Endothelial cell of umbilical vein (primary cell): ENCODE data around the gene SIM1.

Experiments
- EZH2 ChIP-seq: IDR thresholded peaks from 2 replicates; pipeline ENCODE4 v1.6.1; 2012; ENCODE audit warnings: borderline replicate concordance, low read depth, mild to moderate bottlenecking, moderate library complexity, low read length, inconsistent platforms; ENCODE audit not compliant: severe bottlenecking
- TF ChIP-seq, protein P1 (sequence below), 2 donors: IDR thresholded peaks; 1 replicate in 1 of 2; 2 replicates in 1 of 2; pipeline ENCODE4 v1.5.1; 2011; ENCODE audit warnings: low read length in 2 of 2, mild to moderate bottlenecking in 2 of 2, moderate library complexity in 2 of 2, control low read depth in 1 of 2, inconsistent platforms in 1 of 2, low read depth in 1 of 2; ENCODE audit not compliant: insufficient read depth in 1 of 2; ENCODE audit errors: extremely low read depth in 1 of 2

DNA sequence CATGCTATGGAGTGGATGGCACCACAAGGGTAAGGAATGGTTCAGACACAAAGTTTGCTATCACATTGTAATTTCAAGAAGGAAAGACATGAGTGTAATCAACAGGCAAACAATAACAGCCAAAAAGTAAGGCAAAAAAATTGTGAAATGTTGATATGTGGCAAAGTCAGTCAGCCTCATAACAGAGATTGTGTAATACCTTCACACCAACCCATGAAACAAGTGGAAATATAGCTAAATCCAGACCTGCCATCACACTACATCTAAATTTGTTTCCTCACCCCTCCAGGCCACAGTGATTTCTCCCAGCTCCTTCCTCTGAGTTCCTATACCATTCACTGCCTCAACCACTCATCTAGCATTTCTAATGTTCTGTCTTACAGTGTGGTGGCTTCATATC, 37.3 kb downstream of the SIM1 start:
- TF ChIP-seq, protein P1, sequence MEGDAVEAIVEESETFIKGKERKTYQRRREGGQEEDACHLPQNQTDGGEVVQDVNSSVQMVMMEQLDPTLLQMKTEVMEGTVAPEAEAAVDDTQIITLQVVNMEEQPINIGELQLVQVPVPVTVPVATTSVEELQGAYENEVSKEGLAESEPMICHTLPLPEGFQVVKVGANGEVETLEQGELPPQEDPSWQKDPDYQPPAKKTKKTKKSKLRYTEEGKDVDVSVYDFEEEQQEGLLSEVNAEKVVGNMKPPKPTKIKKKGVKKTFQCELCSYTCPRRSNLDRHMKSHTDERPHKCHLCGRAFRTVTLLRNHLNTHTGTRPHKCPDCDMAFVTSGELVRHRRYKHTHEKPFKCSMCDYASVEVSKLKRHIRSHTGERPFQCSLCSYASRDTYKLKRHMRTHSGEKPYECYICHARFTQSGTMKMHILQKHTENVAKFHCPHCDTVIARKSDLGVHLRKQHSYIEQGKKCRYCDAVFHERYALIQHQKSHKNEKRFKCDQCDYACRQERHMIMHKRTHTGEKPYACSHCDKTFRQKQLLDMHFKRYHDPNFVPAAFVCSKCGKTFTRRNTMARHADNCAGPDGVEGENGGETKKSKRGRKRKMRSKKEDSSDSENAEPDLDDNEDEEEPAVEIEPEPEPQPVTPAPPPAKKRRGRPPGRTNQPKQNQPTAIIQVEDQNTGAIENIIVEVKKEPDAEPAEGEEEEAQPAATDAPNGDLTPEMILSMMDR (IDR thresholded peaks at IDR 0.05; ENCODE audit: extremely low read depth in 1 of 2, insufficient read depth in 1 of 2, low read depth in 1 of 2, low read length in 2 of 2) = no peak
- no peak for TF ChIP-seq EZH2
